Neural cell (in vitro differentiated cells): ENCODE results near the gene DNAH3. TPM values are rescaled to one million over a fixed set of nuclear protein-coding genes. Genes with fewer than 3 reads are reported as not detected.
"Not testable (repeated sequence)": the region's sequence is repeated elsewhere in the genome, so short reads cannot be mapped to it uniquely, and the experiment has no call there.

Experiments used
- H2AFZ ChIP-seq: fragments of 200-600, 300-800 bp; sonication (generic), shearing (Covaris generic); 2 replicates; pipeline ENCODE4 v1.6.0; 2014; ENCODE audit warnings: low read depth, mild to moderate bottlenecking, antibody characterized with exemption, low read length, moderate library complexity
- H3F3A ChIP-seq: fragments of 200-600 bp; shearing (Covaris generic); 2 replicates; pipeline ENCODE4 v1.6.1; 2016; ENCODE audit warnings: mild to moderate bottlenecking, moderate library complexity, mixed read lengths, antibody characterized with exemption, low read length; ENCODE audit not compliant: insufficient read depth, poor library complexity, severe bottlenecking
- H3K27ac ChIP-seq: fragments of 200-600, 300-800 bp; sonication (generic), shearing (Covaris generic); 2 replicates; pipeline ENCODE4 v1.5.1; 2014; ENCODE audit warnings: mild to moderate bottlenecking, low read length, moderate library complexity
- H3K27me3 ChIP-seq: fragments of 300-800, 200-600 bp; sonication (generic), shearing (Covaris generic); 2 replicates; pipeline ENCODE4 v1.6.0; 2014; ENCODE audit warnings: mild to moderate bottlenecking, low read depth, low read length, moderate library complexity; ENCODE audit not compliant: insufficient read depth
- H3K36me3 ChIP-seq: fragments of 300-800, 200-600 bp; sonication (generic), shearing (Covaris generic); 2 replicates; pipeline ENCODE4 v1.5.1; 2014; ENCODE audit warnings: mild to moderate bottlenecking, antibody characterized with exemption, low read length, moderate library complexity; ENCODE audit not compliant: insufficient read depth
- H3K4me2 ChIP-seq: fragments of 300-800, 200-600 bp; sonication (generic), shearing (Covaris generic); 2 replicates; pipeline ENCODE4 v1.6.0; 2014; ENCODE audit warnings: mild to moderate bottlenecking, low read length
- H3K4me3 ChIP-seq: fragments of 300-800, 200-600 bp; sonication (generic), shearing (Covaris generic); 2 replicates; pipeline ENCODE4 v1.5.1; 2014; ENCODE audit warnings: mild to moderate bottlenecking, low read length, moderate library complexity
- H3K79me2 ChIP-seq: fragments of 200-600 bp; shearing (Covaris generic); replicated peaks from 2 replicates; pipeline ENCODE4 v1.6.0; 2014; ENCODE audit warnings: mild to moderate bottlenecking, low read length, moderate library complexity; ENCODE audit not compliant: insufficient read depth
- H3K9ac ChIP-seq: fragments of 300-800, 200-600 bp; sonication (generic), shearing (Covaris generic); 2 replicates; pipeline ENCODE4 v1.6.1; 2016; ENCODE audit warnings: mild to moderate bottlenecking, low read length, mixed read lengths
- H3K9me2 ChIP-seq: fragments of 200-600 bp; shearing (Covaris generic); 2 replicates; pipeline ENCODE4 v1.6.1; 2016; ENCODE audit warnings: mild to moderate bottlenecking, low read length, mixed read lengths; ENCODE audit not compliant: insufficient read depth
- H3K9me3 ChIP-seq: fragments of 200-600, 300-800 bp; sonication (generic), shearing (Covaris generic); 2 replicates; pipeline ENCODE4 v1.6.1; 2016; ENCODE audit warnings: mild to moderate bottlenecking, mixed run types, low read length, moderate library complexity, mixed read lengths
- H4K20me1 ChIP-seq: fragments of 200-600 bp; shearing (Covaris generic); 2 replicates; pipeline ENCODE4 v1.6.1; 2016; ENCODE audit warnings: mild to moderate bottlenecking, mixed run types; ENCODE audit not compliant: insufficient read depth
- EP300 ChIP-seq: fragments of 450-650 bp; conservative IDR thresholded peaks from 2 replicates; pipeline ENCODE4 v1.6.1; 2014; ENCODE audit warnings: antibody characterized with exemption, mild to moderate bottlenecking, moderate library complexity; ENCODE audit not compliant: poor library complexity, severe bottlenecking
- EZH2 ChIP-seq: fragments of 200-600, 300-800 bp; shearing (Covaris generic), sonication (generic); IDR thresholded peaks from 2 replicates; pipeline ENCODE4 v1.6.1; 2014; ENCODE audit warnings: antibody characterized with exemption, low read length, borderline replicate concordance, mild to moderate bottlenecking; ENCODE audit not compliant: insufficient read depth, poor library complexity, severe bottlenecking
- MXI1 ChIP-seq: fragments of 450-650 bp; conservative IDR thresholded peaks from 2 replicates; pipeline ENCODE4 v1.6.1; 2014; ENCODE audit warnings: antibody characterized with exemption, mild to moderate bottlenecking; ENCODE audit not compliant: poor library complexity, severe bottlenecking
- POLR2AphosphoS5 ChIP-seq: IDR thresholded peaks from 2 replicates; pipeline ENCODE4 v1.6.1; 2012
- RAD21 ChIP-seq: fragments of 450-650 bp; conservative IDR thresholded peaks from 2 replicates; pipeline ENCODE4 v1.6.1; 2014; ENCODE audit warnings: antibody characterized with exemption, mild to moderate bottlenecking, moderate library complexity
- SMC3 ChIP-seq: fragments of 450-650 bp; conservative IDR thresholded peaks from 2 replicates; pipeline ENCODE4 v1.6.1; 2014; ENCODE audit warnings: antibody characterized with exemption, mild to moderate bottlenecking, moderate library complexity; ENCODE audit not compliant: poor library complexity
- TAF1 ChIP-seq: IDR thresholded peaks from 2 replicates; pipeline ENCODE4 v1.6.1; 2012; ENCODE audit warnings: low read depth
- polyA plus RNA-seq: library from polyadenylated mRNA; depleted of rRNA; stranded (reverse); fragments of >200 nt; gene quantifications from 2 replicates; pipeline ENCODE4 v1.2.3, GENCODE V29; 2014
- TF ChIP-seq, protein P1 (sequence below): fragments of 450-650 bp; IDR thresholded peaks from 2 replicates; pipeline ENCODE4 v1.5.1; 2014; ENCODE audit warnings: antibody characterized with exemption, mild to moderate bottlenecking, moderate library complexity; ENCODE audit not compliant: poor library complexity, severe bottlenecking
- TF ChIP-seq, protein P2 (sequence below): IDR thresholded peaks from 2 replicates; pipeline ENCODE4 v1.6.1; 2012; ENCODE audit warnings: borderline replicate concordance

DNAH3 gene
- polyA plus RNA-seq, 1 donor from 2014 or later, result 0.06 TPM

DNA sequence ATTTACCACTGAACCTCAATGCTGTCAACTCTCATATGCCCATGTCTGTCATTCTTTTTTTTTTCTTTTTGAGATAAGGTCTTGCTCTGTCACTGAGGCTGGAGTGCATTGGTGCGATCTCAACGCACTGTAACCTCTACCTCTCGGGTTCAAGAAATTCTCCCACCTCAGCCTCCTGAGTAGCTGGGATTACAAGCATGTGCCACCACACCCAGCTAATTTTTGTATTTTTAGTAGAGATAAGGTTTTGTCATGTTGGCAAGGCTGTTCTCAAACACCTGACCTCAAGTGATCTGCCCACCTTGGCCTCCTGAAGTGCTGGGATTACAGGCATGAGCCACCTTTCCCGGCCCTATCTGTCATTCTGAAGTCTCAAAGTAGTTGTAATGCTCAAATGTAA lies 177.4 kb downstream of the DNAH3 start:
- not testable (repeated sequence) for H3F3A ChIP-seq

GRCh38 chr16:20971401-20971800 lies 179.2 kb downstream of the DNAH3 start:
- H3K9me3 ChIP-seq, result no peaks in the 10 kb centered on the region
- H3K4me2 ChIP-seq, result no peak overlapping the region
- H3K36me3 ChIP-seq, result no peaks in the 10 kb centered on the region
- no peaks in the 10 kb centered on the region for H3K79me2 ChIP-seq
- H2AFZ ChIP-seq, result no peak overlapping the region
- no peak overlapping the region for H3K9ac ChIP-seq
- no peaks in the 10 kb centered on the region for H4K20me1 ChIP-seq
- TF ChIP-seq POLR2AphosphoS5, result no peak
- TF ChIP-seq EZH2, result no peak
- TF ChIP-seq, protein P1, sequence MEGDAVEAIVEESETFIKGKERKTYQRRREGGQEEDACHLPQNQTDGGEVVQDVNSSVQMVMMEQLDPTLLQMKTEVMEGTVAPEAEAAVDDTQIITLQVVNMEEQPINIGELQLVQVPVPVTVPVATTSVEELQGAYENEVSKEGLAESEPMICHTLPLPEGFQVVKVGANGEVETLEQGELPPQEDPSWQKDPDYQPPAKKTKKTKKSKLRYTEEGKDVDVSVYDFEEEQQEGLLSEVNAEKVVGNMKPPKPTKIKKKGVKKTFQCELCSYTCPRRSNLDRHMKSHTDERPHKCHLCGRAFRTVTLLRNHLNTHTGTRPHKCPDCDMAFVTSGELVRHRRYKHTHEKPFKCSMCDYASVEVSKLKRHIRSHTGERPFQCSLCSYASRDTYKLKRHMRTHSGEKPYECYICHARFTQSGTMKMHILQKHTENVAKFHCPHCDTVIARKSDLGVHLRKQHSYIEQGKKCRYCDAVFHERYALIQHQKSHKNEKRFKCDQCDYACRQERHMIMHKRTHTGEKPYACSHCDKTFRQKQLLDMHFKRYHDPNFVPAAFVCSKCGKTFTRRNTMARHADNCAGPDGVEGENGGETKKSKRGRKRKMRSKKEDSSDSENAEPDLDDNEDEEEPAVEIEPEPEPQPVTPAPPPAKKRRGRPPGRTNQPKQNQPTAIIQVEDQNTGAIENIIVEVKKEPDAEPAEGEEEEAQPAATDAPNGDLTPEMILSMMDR, result no peak
- TF ChIP-seq EP300, result no peak
- no peak for TF ChIP-seq RAD21
- TF ChIP-seq, protein P2, sequence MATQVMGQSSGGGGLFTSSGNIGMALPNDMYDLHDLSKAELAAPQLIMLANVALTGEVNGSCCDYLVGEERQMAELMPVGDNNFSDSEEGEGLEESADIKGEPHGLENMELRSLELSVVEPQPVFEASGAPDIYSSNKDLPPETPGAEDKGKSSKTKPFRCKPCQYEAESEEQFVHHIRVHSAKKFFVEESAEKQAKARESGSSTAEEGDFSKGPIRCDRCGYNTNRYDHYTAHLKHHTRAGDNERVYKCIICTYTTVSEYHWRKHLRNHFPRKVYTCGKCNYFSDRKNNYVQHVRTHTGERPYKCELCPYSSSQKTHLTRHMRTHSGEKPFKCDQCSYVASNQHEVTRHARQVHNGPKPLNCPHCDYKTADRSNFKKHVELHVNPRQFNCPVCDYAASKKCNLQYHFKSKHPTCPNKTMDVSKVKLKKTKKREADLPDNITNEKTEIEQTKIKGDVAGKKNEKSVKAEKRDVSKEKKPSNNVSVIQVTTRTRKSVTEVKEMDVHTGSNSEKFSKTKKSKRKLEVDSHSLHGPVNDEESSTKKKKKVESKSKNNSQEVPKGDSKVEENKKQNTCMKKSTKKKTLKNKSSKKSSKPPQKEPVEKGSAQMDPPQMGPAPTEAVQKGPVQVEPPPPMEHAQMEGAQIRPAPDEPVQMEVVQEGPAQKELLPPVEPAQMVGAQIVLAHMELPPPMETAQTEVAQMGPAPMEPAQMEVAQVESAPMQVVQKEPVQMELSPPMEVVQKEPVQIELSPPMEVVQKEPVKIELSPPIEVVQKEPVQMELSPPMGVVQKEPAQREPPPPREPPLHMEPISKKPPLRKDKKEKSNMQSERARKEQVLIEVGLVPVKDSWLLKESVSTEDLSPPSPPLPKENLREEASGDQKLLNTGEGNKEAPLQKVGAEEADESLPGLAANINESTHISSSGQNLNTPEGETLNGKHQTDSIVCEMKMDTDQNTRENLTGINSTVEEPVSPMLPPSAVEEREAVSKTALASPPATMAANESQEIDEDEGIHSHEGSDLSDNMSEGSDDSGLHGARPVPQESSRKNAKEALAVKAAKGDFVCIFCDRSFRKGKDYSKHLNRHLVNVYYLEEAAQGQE, result no peak
- no peak for TF ChIP-seq TAF1
- no peak for TF ChIP-seq SMC3
- TF ChIP-seq MXI1, result no peak
- no peak overlapping the region for H3K27ac ChIP-seq
- H3F3A ChIP-seq, result no peaks in the 10 kb centered on the region
- H3K4me3 ChIP-seq, result no peak overlapping the region
- no peaks in the 10 kb centered on the region for H3K9me2 ChIP-seq
- no peaks in the 10 kb centered on the region for H3K27me3 ChIP-seq

More for the DNA sequence above, 177.4 kb downstream of the DNAH3 start:
- not testable (repeated sequence) for H2AFZ ChIP-seq, H4K20me1 ChIP-seq, H3K4me3 ChIP-seq, H3K9ac ChIP-seq, H3K27ac ChIP-seq, H3K9me3 ChIP-seq, H3K4me2 ChIP-seq, H3K79me2 ChIP-seq, H3K27me3 ChIP-seq, H3K9me2 ChIP-seq, H3K36me3 ChIP-seq

DNA sequence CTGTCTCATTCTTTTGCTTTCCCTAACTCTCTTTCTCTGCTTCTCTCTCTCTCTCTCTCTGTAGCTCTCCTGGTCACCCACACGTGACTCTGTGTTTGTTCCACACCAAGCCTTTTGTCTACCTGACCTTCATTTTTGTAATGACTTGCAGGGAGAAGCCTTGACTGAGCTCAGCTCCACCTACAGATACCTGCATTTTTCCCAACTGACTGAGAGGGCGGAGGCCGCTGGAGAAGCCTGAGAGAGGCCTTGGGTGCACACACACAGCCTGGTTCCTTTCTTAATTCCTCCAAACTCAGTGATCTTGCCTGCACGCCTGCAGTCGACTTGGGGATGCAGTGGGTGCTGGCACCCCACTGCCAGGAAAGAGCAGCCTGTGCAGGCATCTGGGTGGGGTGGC lies 181.3 kb downstream of the DNAH3 start:
- Histone ChIP-seq H3K4me2 (no peak overlapping the region), H3K9ac (no peak overlapping the region), H3K27ac (no peak overlapping the region), H3K27me3 (no peaks in the 10 kb centered on the region), H2AFZ (no peak overlapping the region), H3K4me3 (no peak overlapping the region), H3F3A (no peaks in the 10 kb centered on the region), H3K79me2 (no peaks in the 10 kb centered on the region), H3K36me3 (no peaks in the 10 kb centered on the region), H3K9me2 (no peaks in the 10 kb centered on the region), H4K20me1 (no peaks in the 10 kb centered on the region), H3K9me3 (no peaks in the 10 kb centered on the region)
- TF ChIP-seq, protein P1, result no peak
- no peak for TF ChIP-seq EP300
